ENCODE data around the gene TEX261.

- no peak for TF ChIP-seq REST (IDR thresholded peaks at IDR 0.05; ENCODE audit: insufficient read depth in 1 of 2, low read depth in 2 of 2, low read length in 2 of 2)
- no peak for TF ChIP-seq POLR2AphosphoS5 (IDR thresholded peaks at IDR 0.05; ENCODE audit: low read depth, low read length)
- TF ChIP-seq SIN3A (IDR thresholded peaks at IDR 0.05; ENCODE audit: borderline replicate concordance, insufficient read depth, low read length): no peak
- TF ChIP-seq TAF1 (IDR thresholded peaks at IDR 0.05; ENCODE audit: borderline replicate concordance, insufficient read depth, low read length): no peak
Observed at GRCh38 chr2:70936979-70937811, 57.5 kb downstream of the TEX261 start.

Measured in PFSK-1 (cell line).